CD4-positive, alpha-beta T cell treated with Interleukin-15 for 1 hour (primary cell): Measurements from ENCODE around the gene RAX.

Experiments
- DNase-seq: peaks from one replicate; pipeline ENCODE4 v3.0.0-alpha.2; 2020

RAX gene

DNA sequence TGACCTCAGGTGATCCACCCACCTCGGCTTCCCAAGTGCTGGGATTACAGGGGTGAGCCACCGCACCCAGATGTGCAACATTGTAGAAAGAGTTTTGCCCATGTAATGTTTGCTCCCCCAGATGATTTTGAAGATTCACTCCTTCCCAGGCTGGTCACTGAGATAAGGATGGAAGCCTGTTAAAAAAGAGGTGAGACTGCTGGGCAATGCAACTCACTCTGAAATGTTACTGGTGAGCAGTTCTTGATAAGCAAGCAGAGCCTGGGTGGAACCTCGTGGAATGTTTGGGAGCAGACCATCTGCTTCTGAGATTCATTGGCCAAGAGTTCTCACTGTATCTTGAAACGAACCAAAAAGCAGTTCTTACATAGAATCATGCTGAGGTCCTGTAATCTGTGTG lies 33.6 kb downstream of the RAX start:
- DNase-seq, result no peak

DNA sequence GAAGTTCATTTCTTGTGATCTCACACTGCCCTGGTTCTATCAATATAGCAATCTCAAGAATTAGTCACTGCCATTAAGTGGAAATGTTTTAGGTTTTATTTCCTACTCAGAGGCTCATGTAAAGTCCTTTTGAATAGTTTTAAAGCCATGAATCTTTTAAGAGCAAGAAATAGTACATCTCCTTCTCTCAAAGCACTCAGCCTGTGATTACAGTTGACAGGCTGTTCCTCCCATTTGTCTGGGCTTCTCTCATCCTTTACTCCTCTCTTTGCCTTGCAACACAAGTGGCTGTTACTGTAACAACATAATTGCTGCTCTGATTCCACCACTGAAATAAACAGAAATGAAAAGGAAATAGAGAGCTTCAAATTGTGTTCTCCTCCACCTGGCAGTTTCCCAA lies 34.9 kb downstream of the RAX start:
- no peak for DNase-seq

DNA sequence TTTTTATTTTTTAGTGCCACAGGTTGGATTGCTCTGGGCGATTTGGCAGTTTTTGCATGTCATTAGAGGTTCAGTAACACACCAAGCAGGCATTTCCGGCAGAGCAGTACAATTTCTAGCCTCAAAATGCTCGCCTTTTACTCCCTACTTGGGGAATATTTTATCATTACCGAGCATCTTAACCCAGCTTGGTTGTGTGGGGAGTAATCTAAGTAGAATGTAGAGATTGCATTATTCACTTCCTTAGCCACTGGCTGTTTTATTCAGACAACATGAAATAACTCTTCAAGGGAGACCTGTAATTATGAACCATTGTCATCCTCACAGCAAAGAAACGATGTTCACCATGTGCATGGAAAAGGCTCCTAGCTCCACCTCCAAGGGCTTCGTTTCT lies 40.2 kb downstream of the RAX start:
- DNase-seq, result no peak

DNA sequence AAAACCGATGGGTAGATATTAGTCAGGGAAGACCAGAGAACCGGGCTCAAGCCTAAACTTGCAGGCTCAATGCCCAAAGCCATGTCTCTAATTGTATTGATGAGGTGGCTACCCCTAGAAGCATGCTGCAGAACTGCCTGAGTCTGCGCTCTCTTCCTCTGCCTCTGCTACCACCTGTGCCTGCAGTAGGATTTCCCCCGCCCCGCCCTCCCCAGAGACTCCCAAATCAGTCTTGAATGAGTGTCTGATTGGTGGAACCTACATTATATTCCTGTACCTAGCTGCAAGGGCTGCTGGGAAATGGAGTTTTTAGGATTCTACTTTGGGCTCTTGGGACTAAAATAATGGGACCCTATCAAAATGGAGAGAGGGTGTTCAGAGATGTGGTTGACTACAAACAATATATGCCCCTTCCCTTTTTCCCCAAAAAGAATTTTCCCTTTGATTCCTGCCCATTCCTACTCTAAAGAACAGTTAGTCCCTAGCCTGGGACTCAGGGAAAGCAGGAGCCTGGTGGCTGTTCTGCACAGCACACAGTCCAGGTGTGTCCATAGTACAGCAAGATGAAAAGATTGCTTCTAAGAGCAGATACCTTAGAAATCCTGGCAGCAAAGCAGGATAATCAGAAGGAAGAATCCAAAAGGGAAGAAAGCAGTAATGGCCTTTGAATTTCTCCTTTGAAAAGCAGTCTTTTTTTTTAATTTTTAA lies 40.8 kb downstream of the RAX start:
- no peak for DNase-seq

DNA sequence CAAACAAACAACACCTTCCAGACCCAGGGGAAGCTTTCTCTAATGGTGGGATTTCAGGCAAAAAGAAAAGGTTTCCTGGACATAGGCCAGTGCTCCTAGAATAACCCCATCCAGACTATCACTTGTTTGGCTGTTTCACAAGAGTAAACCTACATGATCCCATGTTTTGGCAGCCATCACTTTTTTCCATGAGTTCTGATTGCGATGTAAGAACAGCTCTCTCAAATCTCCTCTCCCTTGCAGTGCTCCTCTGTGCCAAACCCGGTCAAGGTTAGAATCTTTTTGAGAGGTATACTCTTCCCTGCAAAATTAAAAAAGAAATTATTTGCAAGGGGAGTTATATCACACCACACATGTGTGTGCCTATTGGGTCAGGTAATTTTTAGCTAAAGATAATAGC lies 41.4 kb downstream of the RAX start:
- DNase-seq, result no peak

DNA sequence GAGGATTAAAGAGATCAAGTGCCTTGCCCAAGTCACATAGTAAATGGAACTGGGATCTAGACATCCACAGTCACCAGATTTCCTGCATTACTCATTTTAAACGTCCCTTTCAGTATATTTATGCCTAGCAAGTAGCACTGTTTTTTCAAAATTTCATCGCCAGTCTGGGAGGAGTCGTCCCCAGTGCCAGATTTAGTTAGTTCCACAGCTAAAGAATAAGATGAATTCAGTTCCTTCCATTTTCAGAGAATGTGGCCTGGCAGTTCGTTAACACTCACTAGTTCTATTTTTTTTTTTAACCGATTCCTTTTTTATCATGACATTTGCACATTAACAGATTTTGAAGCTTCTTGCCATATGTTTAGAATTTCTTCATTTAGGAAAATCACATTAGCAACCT lies 42.1 kb downstream of the RAX start:
- DNase-seq, result no peak

DNA sequence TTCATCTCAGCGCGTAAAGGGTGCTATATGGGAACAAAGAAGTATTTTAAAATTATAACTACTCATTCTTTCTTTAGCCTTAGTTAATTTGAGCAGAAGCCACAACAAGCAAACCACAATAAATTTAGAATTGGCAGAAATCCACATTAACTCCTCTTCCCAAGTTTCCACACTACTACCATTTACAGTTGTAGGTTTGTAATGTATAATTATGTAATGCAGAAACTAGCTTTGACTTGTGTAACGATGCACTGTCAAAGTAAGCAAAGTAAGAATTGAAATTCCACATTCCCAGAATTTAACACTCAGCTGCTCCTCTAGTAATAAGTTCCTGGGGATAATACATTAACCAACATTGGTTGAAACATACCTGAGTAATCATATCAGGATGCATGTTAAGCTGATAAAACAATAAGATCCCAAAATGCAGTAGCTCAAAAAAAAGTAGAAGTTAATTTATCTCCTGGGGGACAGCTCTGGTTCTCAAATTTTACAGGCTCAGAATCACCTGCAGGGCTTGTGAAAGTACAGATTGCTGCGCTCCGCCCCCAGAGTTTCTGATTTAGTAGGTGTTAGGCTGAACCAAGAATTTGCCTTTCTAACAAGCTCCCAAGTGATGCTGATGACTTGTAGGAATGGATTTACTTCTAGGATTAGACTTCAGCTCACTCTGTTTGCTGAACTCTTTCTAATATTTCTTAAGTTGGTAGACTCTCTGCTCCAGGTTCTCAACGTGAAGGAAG lies 43.4 kb downstream of the RAX start:
- DNase-seq, result no peak

DNA sequence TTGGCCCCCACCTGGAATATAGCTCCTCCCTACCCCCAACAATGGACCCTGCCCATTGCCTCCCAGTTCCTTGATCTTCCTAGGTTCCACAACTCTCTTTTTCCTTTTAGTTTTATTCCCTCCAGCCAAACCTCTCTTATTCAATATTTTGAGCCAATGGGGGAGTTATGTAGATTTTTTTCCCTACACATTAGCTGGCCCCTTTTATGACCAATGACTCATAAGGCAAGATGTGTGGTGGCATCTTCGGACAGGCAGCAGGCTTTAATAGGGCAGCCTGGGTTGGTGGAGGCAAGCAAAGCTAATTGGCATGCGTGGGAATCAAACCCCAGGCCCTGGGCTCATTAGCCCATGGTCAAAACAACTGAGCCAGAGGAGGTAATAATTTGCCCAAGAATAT lies 44.1 kb downstream of the RAX start:
- no peak for DNase-seq

DNA sequence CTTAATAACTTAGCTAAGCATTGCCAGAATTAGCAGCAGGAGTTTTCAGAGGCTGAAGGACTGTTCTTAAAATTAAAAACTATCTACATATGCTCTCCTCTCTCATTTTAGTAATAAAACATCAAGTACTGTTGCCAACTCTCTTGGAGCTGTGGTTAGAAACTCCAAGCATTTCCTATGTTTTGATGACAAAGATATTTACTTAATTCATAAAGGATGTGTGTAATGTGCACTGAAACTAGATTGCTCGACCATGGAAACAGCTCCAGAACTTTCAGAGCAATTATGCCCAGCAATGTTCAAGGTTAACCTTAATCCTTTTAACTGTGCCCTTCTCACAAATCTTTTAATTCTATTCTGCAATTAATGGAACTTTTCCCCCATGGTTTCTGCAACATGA lies 44.9 kb downstream of the RAX start:
- no peak for DNase-seq

DNA sequence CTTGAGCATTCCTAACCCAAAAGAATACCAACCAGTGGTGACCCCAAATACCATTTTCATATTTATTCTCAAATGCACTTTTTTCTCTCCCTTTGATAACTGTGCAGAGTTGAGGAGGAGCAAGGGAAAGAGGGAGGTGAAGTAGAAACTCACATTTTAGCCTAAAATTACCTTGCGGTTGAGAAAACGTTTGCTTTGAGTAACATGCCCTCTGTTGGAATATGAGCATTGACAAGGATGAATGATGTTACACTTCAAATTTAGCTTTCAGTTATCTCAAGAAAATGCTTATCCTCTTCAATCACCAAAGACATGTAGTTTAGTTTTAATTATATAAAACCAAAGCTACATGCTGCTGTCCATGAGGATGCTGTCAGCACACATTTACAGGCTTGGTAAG lies 50.9 kb downstream of the RAX start:
- DNase-seq, result no peak

DNA sequence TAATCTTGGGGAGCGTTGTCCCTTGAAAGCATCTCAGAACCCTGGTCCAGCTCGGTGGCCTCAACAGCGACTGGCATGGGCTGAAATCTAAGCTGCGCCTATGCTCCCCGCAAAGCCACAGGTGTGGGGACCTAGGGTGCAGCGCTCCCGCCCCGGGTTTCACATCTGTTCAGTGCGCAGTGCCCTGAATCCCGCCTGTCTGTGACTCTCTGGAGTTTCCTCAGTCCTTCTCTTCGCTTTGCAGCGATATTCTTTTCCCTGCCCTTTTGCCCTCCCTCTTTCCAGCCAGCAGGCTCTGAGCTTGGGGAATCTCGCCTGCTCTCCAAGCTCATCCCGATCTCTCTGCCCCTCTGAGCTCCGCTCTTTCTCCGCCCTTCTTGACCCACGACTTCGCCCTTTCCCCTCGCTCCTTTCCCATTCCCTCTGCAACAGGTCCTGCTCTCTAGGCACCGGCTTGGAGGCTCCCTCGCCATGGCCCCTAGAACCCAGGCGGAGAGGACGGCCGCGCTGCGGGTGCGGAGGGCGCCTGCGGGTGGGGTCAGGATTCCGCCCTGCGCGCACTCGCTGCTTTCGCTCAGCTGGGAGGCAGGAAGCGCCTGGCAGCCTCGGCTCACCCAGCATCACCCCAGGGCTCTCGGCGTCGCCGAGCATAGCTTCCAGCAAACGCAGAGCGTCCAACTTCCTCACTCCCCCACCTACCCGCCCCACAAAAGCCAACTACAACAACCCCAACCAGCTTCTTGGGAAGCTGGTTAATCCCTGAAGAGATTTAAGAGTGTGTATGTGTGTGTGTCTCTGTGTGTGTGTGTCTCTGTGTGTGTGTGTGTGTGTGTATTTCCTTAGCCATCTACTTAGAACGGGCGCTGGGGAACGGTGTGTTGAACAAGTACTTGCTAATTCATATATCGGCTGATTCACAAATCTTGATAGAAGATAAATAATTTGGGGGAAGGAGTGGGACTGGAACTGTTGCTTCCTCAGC lies 52.2 kb downstream of the RAX start:
- DNase-seq, result no peak

DNA sequence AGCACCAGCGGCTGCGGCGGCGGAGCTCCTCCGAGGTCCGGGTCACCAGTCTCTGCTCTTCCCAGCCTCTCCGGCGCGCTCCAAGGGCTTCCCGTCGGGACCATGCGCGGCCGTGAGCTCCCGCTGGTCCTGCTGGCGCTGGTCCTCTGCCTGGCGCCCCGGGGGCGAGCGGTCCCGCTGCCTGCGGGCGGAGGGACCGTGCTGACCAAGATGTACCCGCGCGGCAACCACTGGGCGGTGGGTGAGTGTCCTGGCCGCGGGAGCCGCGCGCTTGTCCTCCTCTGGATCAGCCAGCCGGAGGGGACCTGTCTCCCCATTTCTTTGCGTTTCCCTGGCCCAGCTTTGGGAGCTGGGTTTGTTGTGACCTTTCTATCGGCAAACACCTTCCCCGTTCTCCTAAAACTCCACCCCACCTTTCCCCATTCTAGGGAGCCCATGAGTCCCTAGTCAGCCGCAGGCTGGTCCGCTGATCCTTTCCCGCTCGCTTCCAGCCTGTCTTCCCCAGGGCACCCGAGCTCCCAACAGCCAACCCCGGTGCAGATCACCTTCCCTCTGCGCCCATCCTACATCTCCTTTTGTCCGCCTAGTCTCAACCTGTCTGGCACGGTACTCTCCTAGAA lies 53.0 kb downstream of the RAX start:
- DNase-seq, result no peak

DNA sequence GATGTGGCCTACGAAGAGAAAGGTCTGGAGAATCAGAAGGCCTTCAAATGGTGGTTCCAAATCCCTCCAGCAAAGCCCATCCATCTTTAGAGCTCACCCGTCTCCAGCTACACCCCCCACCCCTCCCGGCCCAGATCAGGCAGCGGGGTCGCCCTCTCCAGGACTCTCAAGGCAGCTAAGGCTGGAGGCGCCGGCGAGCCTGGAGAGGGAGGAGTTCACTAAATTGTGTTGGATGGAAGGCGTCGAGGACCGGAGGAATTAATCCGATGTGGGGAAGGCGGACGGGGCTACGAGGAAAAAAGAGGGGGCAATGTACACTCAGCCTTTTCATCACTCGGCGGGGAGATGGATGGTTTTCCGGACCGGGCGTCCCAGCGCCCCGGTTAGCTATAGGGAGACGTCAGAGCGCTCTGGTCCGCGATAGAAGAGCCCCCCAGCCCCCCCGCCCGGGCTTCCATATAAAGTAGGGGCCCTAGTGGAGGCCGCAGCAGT lies 53.5 kb downstream of the RAX start, which contains the start of gene GRP:
Gene GRP (plus strand): TSS at position 487 of the 492 bp plus-strand sequence. CDS start 108 bp downstream, outside the sequence.
- DNase-seq, result no peak

DNA sequence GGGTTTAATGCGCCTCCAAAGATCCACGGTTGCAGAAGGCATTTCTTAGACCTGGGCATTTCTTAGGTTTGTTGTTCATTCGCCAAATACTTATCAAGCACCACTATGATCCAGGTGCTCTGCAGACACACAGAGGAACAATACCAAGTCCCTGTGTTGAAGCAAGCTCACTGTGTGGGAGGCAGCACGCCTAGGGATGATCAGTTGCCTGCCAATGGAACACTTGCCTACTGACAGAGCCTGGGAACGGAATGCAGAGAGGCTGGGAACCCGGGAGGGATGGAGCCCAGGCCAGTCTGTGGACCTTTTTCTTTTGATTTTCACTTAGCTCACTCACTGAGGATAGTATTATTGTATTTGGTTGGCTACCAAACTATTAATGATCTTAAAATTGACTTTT lies 55.2 kb downstream of the RAX start:
- no peak for DNase-seq
